ENCODE data around the gene GET3. TPM values are rescaled to one million over a fixed set of nuclear protein-coding genes. Genes with fewer than 3 reads are reported as not detected.
A peak's percentile ranks its signal among the peaks of the same experiment; 100 is the strongest.

Gene GET3
- total RNA-seq, 1 donor from 2014 or later = 58.4 TPM

- intact Hi-C loops (cut with DNase I) = no loop called here
- DNase-seq (ENCODE audit: low spot score) = no peak
These were observed 8.0 kb downstream of the GET3 start for GRCh38 chr19:12745166-12745897.

GRCh38 chr19:12748489-12748888 is 11.2 kb downstream of the GET3 start:
- intact Hi-C loops (cut with DNase I) = no loop called here
- DNase-seq (ENCODE audit: low spot score) = no peak

- intact Hi-C loops (cut with DNase I) = no loop called here
- no peak for DNase-seq (ENCODE audit: low spot score)
These were observed 12.7 kb downstream of the GET3 start for GRCh38 chr19:12749938-12750521.

GRCh38 chr19:12750851-12751250 is 13.6 kb downstream of the GET3 start:
- intact Hi-C loops (cut with DNase I) = no loop called here
- DNase-seq (ENCODE audit: low spot score) = no peak

GRCh38 chr19:12751635-12752034 is 14.3 kb downstream of the GET3 start, which contains the start of gene BEST2:
Gene BEST2 (plus strand): TSS chr19:12751791. CDS start chr19:12752593, 802 bp downstream.
- intact Hi-C loops (cut with DNase I) = no loop called here
- no peak for DNase-seq (ENCODE audit: low spot score)

- no peak for DNase-seq (ENCODE audit: low spot score)
- intact Hi-C loops (cut with DNase I) = no loop called here
These were observed 14.9 kb downstream of the GET3 start for GRCh38 chr19:12752056-12752781.

- no peak for DNase-seq (ENCODE audit: low spot score)
- intact Hi-C loops (cut with DNase I) = no loop called here
These were observed 17.3 kb downstream of the GET3 start for GRCh38 chr19:12754465-12755196.

GRCh38 chr19:12756150-12756883 is 19.0 kb downstream of the GET3 start:
- intact Hi-C loops (cut with DNase I) = no loop called here

GRCh38 chr19:12757544-12758274 is 20.4 kb downstream of the GET3 start:
- intact Hi-C loops (cut with DNase I) = no loop called here

More at GRCh38 chr19:12756150-12756883, 19.0 kb downstream of the GET3 start:
- DNase-seq (ENCODE audit: low spot score) = no peak

GRCh38 chr19:12759686-12760085 is 22.4 kb downstream of the GET3 start:
- intact Hi-C loops (cut with DNase I) = loop anchor here (5.0 kb wide), 3 partner anchors 37 to 88 kb away; partner anchors contain the start of gene TNPO2
- DNase-seq (ENCODE audit: low spot score) = no peak

More at GRCh38 chr19:12757544-12758274, 20.4 kb downstream of the GET3 start:
- DNase-seq (ENCODE audit: low spot score) = peak; percentile 83

GRCh38 chr19:12763100-12763499 is 25.8 kb downstream of the GET3 start:
- intact Hi-C loops (cut with DNase I) = loop anchor here (1.0 to 5.0 kb wide), 4 partner anchors 9 to 84 kb away; partner anchors contain the start of gene TNPO2
- DNase-seq (ENCODE audit: low spot score) = peak; percentile 88

- DNase-seq (ENCODE audit: low spot score) = no peak
- intact Hi-C loops (cut with DNase I) = loop anchor here (5.0 kb wide), 3 partner anchors 33 to 83 kb away; partner anchors contain the start of gene TNPO2
These were observed 27.4 kb downstream of the GET3 start for GRCh38 chr19:12764698-12765097.

GRCh38 chr19:12766051-12766521 is 28.8 kb downstream of the GET3 start:
- DNase-seq (ENCODE audit: low spot score) = peak; percentile 91
- intact Hi-C loops (cut with DNase I) = no loop called here

GRCh38 chr19:12767150-12767549 is 29.9 kb downstream of the GET3 start:
- intact Hi-C loops (cut with DNase I) = no loop called here
- no peak for DNase-seq (ENCODE audit: low spot score)

GRCh38 chr19:12767666-12768065 is 30.4 kb downstream of the GET3 start:
- intact Hi-C loops (cut with DNase I) = no loop called here
- no peak for DNase-seq (ENCODE audit: low spot score)

GRCh38 chr19:12769689-12770088 is 32.4 kb downstream of the GET3 start:
- no peak for DNase-seq (ENCODE audit: low spot score)
- intact Hi-C loops (cut with DNase I) = no loop called here

- intact Hi-C loops (cut with DNase I) = no loop called here
- no peak for DNase-seq (ENCODE audit: low spot score)
These were observed 33.6 kb downstream of the GET3 start for GRCh38 chr19:12770922-12771321.

GRCh38 chr19:12772323-12772722 is 35.0 kb downstream of the GET3 start:
- DNase-seq (ENCODE audit: low spot score) = no peak
- intact Hi-C loops (cut with DNase I) = loop anchor here (1.0 kb wide), 1 partner anchor 9 kb away; no protein-coding TSS in a partner anchor
